Kidney (tissue), 22 donors: ENCODE measurements around the gene PTPRS. TPM values are rescaled to one million over a fixed set of nuclear protein-coding genes. Genes with fewer than 3 reads are reported as not detected.
A peak's percentile ranks its signal among the peaks of the same experiment; 100 is the strongest.

ENCODE experiments used
- DNase-seq, 5 donors: peaks; one replicate each; pipeline ENCODE4 v3.0.0-alpha.2; 2013 to 2020
- FAIRE-seq: peaks from 2 replicates; lab custom pipeline; 2012; peaks lifted over from hg19 to GRCh38; lab: Jason Lieb, UNC
- H3K27ac ChIP-seq, 2 donors: one replicate each; pipeline ENCODE4 v1.7.0; 2013; ENCODE audit warnings: low read depth in 2 of 2, low read length in 2 of 2, inconsistent platforms in 1 of 2
- H3K27me3 ChIP-seq: one replicate; pipeline ENCODE4 v1.7.1; 2013; ENCODE audit warnings: low read length, inconsistent platforms; ENCODE audit not compliant: control insufficient read depth, insufficient read depth
- H3K36me3 ChIP-seq, 3 donors: one replicate each; pipeline versions ENCODE4 v1.7.0 to v1.7.1; 2013; ENCODE audit warnings: low read length in 3 of 3, control low read depth in 1 of 3, inconsistent platforms in 1 of 3; ENCODE audit not compliant: insufficient read depth in 3 of 3, control insufficient read depth in 2 of 3
- H3K4me1 ChIP-seq, 3 donors: one replicate each; pipeline versions ENCODE4 v1.7.0 to v1.7.1; 2013; ENCODE audit warnings: low read length in 3 of 3, inconsistent platforms in 1 of 3, low read depth in 1 of 3; ENCODE audit not compliant: control insufficient read depth in 2 of 3, insufficient read depth in 2 of 3
- H3K4me3 ChIP-seq, 3 donors: one replicate each; pipeline versions ENCODE4 v1.7.0 to v1.8.1; 2013; ENCODE audit warnings: low read length in 3 of 3, control low read depth in 1 of 3, inconsistent platforms in 1 of 3
- H3K9ac ChIP-seq, 3 donors: one replicate each; pipeline versions ENCODE4 v1.7.0 to v1.7.1; 2013; ENCODE audit warnings: low read length in 3 of 3, control low read depth in 1 of 3, inconsistent platforms in 1 of 3
- H3K9me3 ChIP-seq, 3 donors: one replicate each; pipeline versions ENCODE4 v1.7.0 to v1.7.1; 2013; ENCODE audit warnings: low read length in 3 of 3, control low read depth in 1 of 3, inconsistent platforms in 1 of 3; ENCODE audit not compliant: control insufficient read depth in 2 of 3, insufficient read depth in 1 of 3
- intact Hi-C: fragments of 100-400 bp; cut with DNase I; formaldehyde crosslinking; loops from one replicate; pipeline ENCODE4 v1.11.1; 2022
- long read RNA-seq, 10 donors: library from polyadenylated mRNA in 1 of 10; unstranded in 1 of 10; transcript quantifications; one replicate each; pipeline ENCODE4 v2.0.0 and lab custom pipeline, GENCODE V29; 2021 to 2026
- polyA plus RNA-seq: library from polyadenylated mRNA; stranded (reverse); fragments of 350-450 nt; fragmentation: Illumina TruSeq; extraction: RNeasy Lipid Tissue Mini Kit (QIAGEN cat#74804); gene quantifications from one replicate; pipeline ENCODE4 v1.2.3, GENCODE V29; 2014; ENCODE audit warnings: low read depth, low replicate concordance; ENCODE audit not compliant: insufficient read depth
- total RNA-seq: library from RNA; stranded (reverse); fragmentation: NEBNext Ultra II Directional; extraction: Animal tissue kit (Norgen Biotek cat#: 25700); gene quantifications from one replicate; pipeline ENCODE4 v1.2.1, GENCODE V29; 2021
- TF ChIP-seq, protein P1 (sequence below): IDR thresholded peaks from 3 replicates; pipeline ENCODE4 v1.5.1; 2012; ENCODE audit warnings: mild to moderate bottlenecking, moderate library complexity, borderline replicate concordance; ENCODE audit not compliant: insufficient read depth; ENCODE audit errors: extremely low read depth
- donor health status: control.
- donor health status: control.
- donor health status: control.
- donor health status: control.
- donor health status: control.
- donor health status: DM: yes; HTN: yes; CAD: no.
- donor health status: Normal renal cell carcinoma (clear cell type).

PTPRS gene
- total RNA-seq = 103 TPM
- 7.2 TPM for polyA plus RNA-seq
- long read RNA-seq, donor 1 = 0 reads
- long read RNA-seq, donor 2, partial matches to known transcripts = 0 of 2 reads
- long read RNA-seq, donor 2, other reads (novel, unspliced or antisense) = 0 of 2 reads
- long read RNA-seq, donor 3, partial matches to known transcripts = 0 of 1 reads
- long read RNA-seq, donor 3, other reads (novel, unspliced or antisense) = 0 of 1 reads
- long read RNA-seq, donor 4, partial matches to known transcripts = 9 of 9 reads
- long read RNA-seq, donor 4, other reads (novel, unspliced or antisense) = 0 of 9 reads
- long read RNA-seq, donor 5 = 0 reads
- long read RNA-seq, donor 6, partial matches to known transcripts = 0 of 1 reads
- long read RNA-seq, donor 6, other reads (novel, unspliced or antisense) = 0 of 1 reads
- long read RNA-seq, donor 7, partial matches to known transcripts = 9 of 23 reads
- long read RNA-seq, donor 7, other reads (novel, unspliced or antisense) = 12 of 23 reads
- long read RNA-seq, donor 8, partial matches to known transcripts = 0 of 1 reads
- long read RNA-seq, donor 8, other reads (novel, unspliced or antisense) = 0 of 1 reads
- long read RNA-seq, donor 9, partial matches to known transcripts = 0 of 2 reads
- long read RNA-seq, donor 9, other reads (novel, unspliced or antisense) = 0 of 2 reads
- long read RNA-seq, donor 10, partial matches to known transcripts = 0 of 2 reads
- long read RNA-seq, donor 10, other reads (novel, unspliced or antisense) = 0 of 2 reads

DNA sequence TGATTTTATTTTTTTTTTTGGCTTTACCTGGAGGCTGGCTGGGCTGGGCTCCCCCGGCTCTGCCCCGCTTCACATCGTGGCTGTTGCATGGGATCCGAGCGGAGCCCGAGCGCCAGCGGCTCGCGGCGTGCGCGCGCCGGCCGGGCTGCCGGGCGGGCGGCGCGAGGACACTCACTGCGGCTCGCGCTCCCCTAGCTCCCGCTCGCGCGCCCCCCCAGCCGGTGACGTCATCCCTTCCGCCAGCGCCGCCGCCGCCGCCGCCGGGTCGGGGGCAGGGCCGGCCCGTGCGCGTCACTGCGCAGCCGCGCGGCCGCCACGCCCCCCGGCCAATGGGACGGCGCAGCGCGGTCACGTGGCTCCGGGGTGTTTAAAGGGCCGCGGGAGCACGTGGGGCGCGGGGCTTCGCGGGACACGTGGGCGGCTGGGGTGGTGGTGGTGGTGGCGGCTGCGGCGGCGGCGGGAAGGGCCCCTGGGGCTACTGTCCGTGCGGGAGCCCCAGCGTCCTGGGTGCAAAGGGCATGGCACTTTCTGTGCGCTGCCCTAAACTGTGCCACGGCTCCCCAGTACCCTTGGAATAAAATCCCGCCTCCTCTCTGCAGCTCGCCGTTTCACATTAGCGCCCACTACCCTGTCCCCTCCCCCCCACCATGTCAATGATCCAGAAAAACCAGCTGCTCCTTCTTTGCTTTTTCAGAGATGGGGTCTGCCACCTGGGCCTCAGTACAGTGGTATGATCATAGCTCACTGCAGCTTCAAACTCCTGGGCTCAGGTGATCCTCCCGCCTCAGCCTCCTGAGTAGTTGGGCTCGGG, at the start of gene PTPRS:
Gene PTPRS (minus strand): TSS at position 176 of the 811 bp plus-strand sequence. CDS start 54,672 bp downstream, outside the sequence.
- DNase-seq (peak; percentile 89 to 93 (median 91)), FAIRE-seq (no peak)
- TF ChIP-seq, protein P1, sequence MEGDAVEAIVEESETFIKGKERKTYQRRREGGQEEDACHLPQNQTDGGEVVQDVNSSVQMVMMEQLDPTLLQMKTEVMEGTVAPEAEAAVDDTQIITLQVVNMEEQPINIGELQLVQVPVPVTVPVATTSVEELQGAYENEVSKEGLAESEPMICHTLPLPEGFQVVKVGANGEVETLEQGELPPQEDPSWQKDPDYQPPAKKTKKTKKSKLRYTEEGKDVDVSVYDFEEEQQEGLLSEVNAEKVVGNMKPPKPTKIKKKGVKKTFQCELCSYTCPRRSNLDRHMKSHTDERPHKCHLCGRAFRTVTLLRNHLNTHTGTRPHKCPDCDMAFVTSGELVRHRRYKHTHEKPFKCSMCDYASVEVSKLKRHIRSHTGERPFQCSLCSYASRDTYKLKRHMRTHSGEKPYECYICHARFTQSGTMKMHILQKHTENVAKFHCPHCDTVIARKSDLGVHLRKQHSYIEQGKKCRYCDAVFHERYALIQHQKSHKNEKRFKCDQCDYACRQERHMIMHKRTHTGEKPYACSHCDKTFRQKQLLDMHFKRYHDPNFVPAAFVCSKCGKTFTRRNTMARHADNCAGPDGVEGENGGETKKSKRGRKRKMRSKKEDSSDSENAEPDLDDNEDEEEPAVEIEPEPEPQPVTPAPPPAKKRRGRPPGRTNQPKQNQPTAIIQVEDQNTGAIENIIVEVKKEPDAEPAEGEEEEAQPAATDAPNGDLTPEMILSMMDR = no peak
- peaks cover 4% of the 10 kb centered on the region for H3K27me3 ChIP-seq
- H3K9me3 ChIP-seq = no peaks in the 10 kb centered on the region
- H3K4me3 ChIP-seq = peak within 1 kb of the TSS in 1 of 3 donors; percentile 44
- H3K9ac ChIP-seq = no peak within 1 kb of the TSS
- intact Hi-C loops = no loop called here
- H3K27ac ChIP-seq = no peak within 1 kb of the TSS
- no peaks in the 10 kb centered on the region for H3K4me1 ChIP-seq
- no peaks in the 10 kb centered on the region for H3K36me3 ChIP-seq

DNA sequence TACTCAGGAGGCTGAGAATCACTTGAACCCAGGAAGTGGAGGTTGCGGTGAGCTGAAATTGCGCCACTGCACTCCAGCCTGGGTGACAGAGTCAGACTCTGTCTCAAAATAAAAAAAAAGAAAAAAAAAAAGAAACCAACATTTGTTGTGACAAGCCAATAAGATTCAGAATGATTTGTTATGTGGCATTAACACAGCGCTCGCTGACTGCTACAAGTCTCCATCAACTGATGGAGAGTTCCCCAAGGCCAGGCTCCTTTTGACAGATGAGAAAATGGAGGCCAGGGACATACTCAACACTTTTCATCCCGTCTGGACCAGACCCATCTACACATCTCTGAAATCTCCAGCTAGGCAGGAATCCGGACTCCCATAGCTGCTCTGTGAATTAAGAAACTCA, 48.7 kb upstream of the PTPRS start:
- FAIRE-seq (no peak), DNase-seq (no peak)
- no peaks in the 10 kb centered on the region for H3K36me3 ChIP-seq
- peaks cover 4% of the 10 kb centered on the region for H3K27me3 ChIP-seq
- no peak overlapping the region for H3K27ac ChIP-seq
- intact Hi-C loops = no loop called here
- peaks cover 0 to 5% (median 0%) of the 10 kb centered on the region in 3 donors for H3K9me3 ChIP-seq
- no peak overlapping the region for H3K4me3 ChIP-seq
- H3K4me1 ChIP-seq = no peaks in the 10 kb centered on the region
- H3K9ac ChIP-seq = no peak overlapping the region
- TF ChIP-seq, protein P1 = no peak

DNA sequence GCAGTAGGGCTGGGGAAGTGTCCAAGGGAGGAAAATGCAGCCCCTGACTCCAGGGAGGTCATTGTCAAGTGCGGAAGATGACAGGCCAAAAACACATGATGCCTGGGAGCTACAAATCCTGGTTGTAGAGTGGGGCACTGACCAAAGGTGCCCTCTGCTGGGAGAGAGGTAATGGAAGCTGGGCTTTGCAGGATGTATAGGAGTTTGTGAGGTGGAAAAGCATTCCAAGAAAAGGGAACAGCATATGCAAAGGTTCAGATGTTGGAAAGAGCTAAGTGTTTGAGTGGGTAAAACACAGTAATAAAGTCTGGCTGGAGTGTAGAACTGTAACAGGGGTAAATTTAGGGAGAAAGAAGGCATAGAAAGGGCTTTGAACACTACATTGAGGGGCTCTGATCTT, 46.9 kb upstream of the PTPRS start:
- DNase-seq (no peak), FAIRE-seq (no peak)
- Histone ChIP-seq H3K4me3 (no peak overlapping the region), H3K27me3 (no peaks in the 10 kb centered on the region), H3K4me1 (no peaks in the 10 kb centered on the region), H3K9me3 (peaks cover 0 to 5% (median 3%) of the 10 kb centered on the region in 3 donors), H3K27ac (no peak overlapping the region), H3K36me3 (no peaks in the 10 kb centered on the region), H3K9ac (no peak overlapping the region)
- intact Hi-C loops = no loop called here
- TF ChIP-seq, protein P1 = no peak
